Pancreas (tissue), 10 donors: ENCODE data around the gene ZNF768. TPM values are rescaled to one million over a fixed set of nuclear protein-coding genes. Genes with fewer than 3 reads are reported as not detected.

Experiments used
- ATAC-seq, 4 donors: fragments of 200-7000 bp; cut with Tn5 transposase; one replicate each; pipeline versions ENCODE4 v1.8.0 to v1.9.1; 2020; ENCODE audit warnings: mild to moderate bottlenecking in 4 of 4, moderate library complexity in 4 of 4
- DNase-seq, 6 donors: peaks; one replicate each; pipeline ENCODE4 v3.0.0-alpha.2; 2020
- FAIRE-seq: peaks from 2 replicates; lab custom pipeline; 2012; peaks lifted over from hg19 to GRCh38; lab: Jason Lieb, UNC
- H3K27ac ChIP-seq, 4 donors: fragments of 200-600 bp; sonication (generic); 1 replicate in 3 of 4; 2 replicates in 1 of 4; pipeline versions ENCODE4 v1.5.0 to v1.8.0; 2020
- H3K27me3 ChIP-seq, 4 donors: fragments of 200-600 bp; one replicate each; pipeline ENCODE4 v1.8.0; 2021
- H3K36me3 ChIP-seq, 3 donors: fragments of 200-600 bp; sonication (generic) in 1 of 3; one replicate each; pipeline versions ENCODE4 v1.5.0 to v1.8.0; 2020 to 2021
- H3K4me1 ChIP-seq, 3 donors: fragments of 200-600 bp; one replicate each; pipeline ENCODE4 v1.8.0; 2021
- H3K4me3 ChIP-seq, 4 donors: fragments of 200-600 bp; sonication (generic) in 2 of 4; one replicate each; pipeline versions ENCODE4 v1.5.0 to v1.8.0; 2020 to 2021
- H3K9me3 ChIP-seq, 4 donors: fragments of 200-600 bp; one replicate each; pipeline ENCODE4 v1.8.0; 2021
- WGBS, 2 donors: extraction: QIAGEN DNeasy Blood & Tissue Kit; methylation state at CpG; one replicate each; pipeline ENCODE4 v1.1.7; 2013; 5-methylcytosine and 5-hydroxymethylcytosine counted together
- intact Hi-C, 3 donors: fragments of 100-400 bp; cut with DNase I; formaldehyde crosslinking; loops; one replicate each; pipeline versions ENCODE4 v1.11.1 to v1.14.2; 2022
- polyA plus RNA-seq, 2 donors: library from polyadenylated mRNA; stranded (reverse); fragments of 200-250 nt; gene quantifications; one replicate each; pipeline ENCODE4 v1.2.3, GENCODE V29; 2013
- total RNA-seq, 6 donors: library from RNA; stranded (reverse); fragmentation: NEBNext Ultra II Directional in 4 of 6; extraction: Animal tissue kit (Norgen Biotek cat#: 25700) in 4 of 6; gene quantifications; one replicate each; pipeline versions ENCODE4 v1.2.1 to v1.2.4, GENCODE V29; 2021 to 2023
- TF ChIP-seq, protein P1 (sequence below), 4 donors: fragments of 200-600 bp; sonication (generic) in 3 of 4; IDR thresholded peaks; one replicate each; pipeline versions ENCODE4 v1.5.0 to v1.8.0; 2021; ENCODE audit warnings: antibody characterized with exemption in 4 of 4
- donor health status: healthy with polysubstance abuse.
- donor health status: DM: no; HTN: no; CAD: no; lungs with moderate emphysema.
- donor health status: DM: no; HTN: no; CAD: no.
- donor health status: control.
- donor health status: control.
- donor health status: Bipolar disorder and iron deficiency.
- donor health status: DM: yes; HTN: yes; CAD: no.
- donor health status: DM: no; HTN: no; CAD: no.
- donor health status: DM: no; HTN: no; CAD: no.
- donor health status: DM: yes; HTN: yes; CAD: no.

ZNF768 gene
- total RNA-seq (10 to 100 TPM; 11.7 to 21.3 (median 13.5) TPM), polyA plus RNA-seq (10 to 100 TPM; 26.7 to 31.4 TPM)

DNA sequence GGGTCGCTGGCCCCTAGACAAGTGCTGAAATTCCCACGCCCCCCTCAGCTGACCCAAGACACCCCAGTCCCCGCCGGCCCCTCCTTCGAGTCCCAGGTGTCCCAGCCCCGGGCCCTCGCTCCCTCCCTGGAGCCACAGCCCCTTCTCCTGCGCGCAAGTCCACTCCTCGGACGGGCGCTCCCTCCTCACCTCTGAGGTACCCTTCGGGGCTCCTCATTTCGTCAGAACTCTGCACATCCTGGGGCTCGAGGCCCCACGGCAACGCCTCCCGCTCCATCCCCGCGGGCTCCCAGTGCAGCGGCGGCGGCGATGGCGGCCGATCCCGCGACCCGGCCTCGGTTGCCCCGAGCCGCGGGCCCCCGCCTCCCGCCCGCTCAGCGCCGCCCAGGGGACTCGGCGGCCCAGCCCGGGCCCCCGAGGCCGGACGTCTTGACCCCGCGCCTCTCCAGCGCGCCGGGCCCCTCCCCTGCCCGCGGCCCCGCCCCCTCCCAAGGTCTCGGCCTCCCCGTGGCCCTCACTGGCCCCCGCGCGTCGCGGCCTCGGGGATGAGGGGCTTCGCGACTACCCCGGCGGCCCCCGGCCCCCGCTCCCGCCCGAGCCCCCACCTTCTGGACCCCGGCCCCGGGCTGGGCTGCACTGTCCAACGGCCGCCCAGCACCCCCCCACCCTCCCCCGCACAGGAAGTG lies at the start of gene ZNF768:
Gene ZNF768, minus strand, starts transcription at position 430 of the 686 bp plus-strand sequence. Its CDS starts 153 bp downstream, at position 277.
- H3K27me3 ChIP-seq = no peaks in the 10 kb centered on the region
- peak in 4 of 6 donors; percentile 49 to 86 (median 64) for DNase-seq
- H3K27ac ChIP-seq = peak within 1 kb of the TSS; percentile 90 to 99 (median 96)
- H3K4me3 ChIP-seq = peak within 1 kb of the TSS; percentile 52 to 80 (median 64)
- ATAC-seq = peak; percentile 24 to 54 (median 27)
- WGBS, 2 donors = 1% methylated on average over 34 to 73 of the region's 73 CpGs
- FAIRE-seq = no peak
- H3K9me3 ChIP-seq = no peaks in the 10 kb centered on the region
- H3K4me1 ChIP-seq = peaks cover 6 to 11% (median 7%) of the 10 kb centered on the region in 3 donors
- TF ChIP-seq, protein P1, sequence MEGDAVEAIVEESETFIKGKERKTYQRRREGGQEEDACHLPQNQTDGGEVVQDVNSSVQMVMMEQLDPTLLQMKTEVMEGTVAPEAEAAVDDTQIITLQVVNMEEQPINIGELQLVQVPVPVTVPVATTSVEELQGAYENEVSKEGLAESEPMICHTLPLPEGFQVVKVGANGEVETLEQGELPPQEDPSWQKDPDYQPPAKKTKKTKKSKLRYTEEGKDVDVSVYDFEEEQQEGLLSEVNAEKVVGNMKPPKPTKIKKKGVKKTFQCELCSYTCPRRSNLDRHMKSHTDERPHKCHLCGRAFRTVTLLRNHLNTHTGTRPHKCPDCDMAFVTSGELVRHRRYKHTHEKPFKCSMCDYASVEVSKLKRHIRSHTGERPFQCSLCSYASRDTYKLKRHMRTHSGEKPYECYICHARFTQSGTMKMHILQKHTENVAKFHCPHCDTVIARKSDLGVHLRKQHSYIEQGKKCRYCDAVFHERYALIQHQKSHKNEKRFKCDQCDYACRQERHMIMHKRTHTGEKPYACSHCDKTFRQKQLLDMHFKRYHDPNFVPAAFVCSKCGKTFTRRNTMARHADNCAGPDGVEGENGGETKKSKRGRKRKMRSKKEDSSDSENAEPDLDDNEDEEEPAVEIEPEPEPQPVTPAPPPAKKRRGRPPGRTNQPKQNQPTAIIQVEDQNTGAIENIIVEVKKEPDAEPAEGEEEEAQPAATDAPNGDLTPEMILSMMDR (IDR thresholded peaks at IDR 0.05) = no peak
- intact Hi-C loops = loop anchor here in 1 of 3 donors (5.0 kb wide), 1 partner anchor 94 kb away; the partner anchor contains the start of gene DCTPP1
- no peaks in the 10 kb centered on the region for H3K36me3 ChIP-seq

DNA sequence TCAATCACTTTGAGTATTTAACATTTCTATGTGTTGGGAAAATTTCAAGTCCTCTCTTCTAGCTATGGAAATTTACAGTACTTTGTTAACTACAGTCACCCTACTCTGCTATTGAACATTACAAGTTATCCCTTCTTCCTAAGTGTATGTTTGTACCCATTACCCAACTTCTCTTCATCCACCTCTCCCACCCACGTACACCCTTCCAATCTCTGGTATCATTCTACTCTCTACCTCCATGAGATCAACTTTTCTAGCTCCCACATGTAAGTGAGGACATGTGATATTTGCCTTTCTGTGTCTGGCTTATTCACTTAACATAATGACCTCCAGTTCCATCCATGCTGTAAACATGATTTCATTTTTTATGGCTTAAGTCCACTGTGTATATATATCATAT lies 48.3 kb upstream of the ZNF768 start:
- Histone ChIP-seq H3K27ac (no peak overlapping the region), H3K27me3 (no peaks in the 10 kb centered on the region), H3K9me3 (no peaks in the 10 kb centered on the region), H3K4me3 (no peak overlapping the region), H3K36me3 (no peaks in the 10 kb centered on the region), H3K4me1 (peaks cover 0 to 12% (median 11%) of the 10 kb centered on the region in 3 donors)
- intact Hi-C loops = no loop called here
- ATAC-seq (no peak), FAIRE-seq (no peak), DNase-seq (no peak)
- WGBS, 2 donors = 38 to 49% methylated on average over 1 of the region's 1 CpG
- TF ChIP-seq, protein P1 (IDR thresholded peaks at IDR 0.05) = no peak

DNA sequence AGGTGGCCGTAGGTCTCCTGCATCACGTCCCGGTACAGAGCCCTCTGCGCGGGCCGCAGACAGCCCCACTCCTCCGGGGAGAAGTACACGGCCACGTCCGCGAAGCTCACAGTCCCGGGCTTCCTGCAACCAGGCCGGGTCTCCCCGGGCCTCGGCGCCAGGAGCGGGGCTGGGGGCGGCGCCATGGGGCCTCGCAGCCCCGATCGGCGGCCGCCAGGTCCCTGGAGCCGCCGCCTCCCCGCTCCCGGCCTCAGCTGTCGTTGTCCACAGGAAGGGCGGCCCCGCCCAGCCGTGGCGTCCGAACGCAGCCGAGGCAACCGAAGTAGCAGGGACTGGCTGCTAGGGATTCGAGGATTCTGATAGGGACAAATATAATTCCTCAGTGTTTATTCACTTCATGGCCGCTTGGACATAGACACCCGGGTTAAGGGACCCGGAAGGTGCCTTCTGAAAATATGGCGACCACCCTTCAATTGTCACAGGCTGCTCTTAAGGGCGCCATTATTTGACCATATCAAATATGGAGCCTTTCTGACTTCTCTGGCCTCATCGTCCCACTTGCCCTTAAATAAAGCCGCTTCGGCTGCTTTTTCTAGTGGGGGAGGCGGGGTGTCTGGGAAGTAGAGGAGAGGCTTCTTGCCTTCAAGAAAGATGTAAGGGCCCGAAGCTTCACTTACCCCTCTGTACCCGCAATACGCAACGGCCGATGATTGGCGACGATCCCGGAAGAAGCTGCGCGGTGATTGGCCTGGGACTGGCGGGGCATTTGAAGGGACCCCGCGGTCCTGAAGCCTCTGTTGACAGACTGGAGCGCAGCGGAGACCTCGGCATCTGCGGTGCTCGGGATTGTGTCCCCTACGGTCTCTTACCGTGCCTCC lies 45.3 kb upstream of the ZNF768 start, which contains the start of gene ZNF688:
Gene ZNF688, minus strand, starts transcription at position 270 of the 878 bp plus-strand sequence. Its CDS starts 85 bp downstream, at position 185.
- WGBS, 2 donors = 0 to 1% methylated on average over 64 to 67 of the region's 67 CpGs
- H3K36me3 ChIP-seq = no peaks in the 10 kb centered on the region
- intact Hi-C loops = no loop called here
- ATAC-seq (peak; percentile 86 to 92 (median 88)), FAIRE-seq (peak; percentile 74), DNase-seq (peak; percentile 90 to 96 (median 92))
- TF ChIP-seq, protein P1 (IDR thresholded peaks at IDR 0.05) = no peak
- peak within 1 kb of the TSS; percentile 53 to 86 (median 80) for H3K4me3 ChIP-seq
- H3K27ac ChIP-seq = peak within 1 kb of the TSS; percentile 85 to 98 (median 96)
- H3K4me1 ChIP-seq = peaks cover 0 to 12% (median 11%) of the 10 kb centered on the region in 3 donors
- H3K9me3 ChIP-seq = no peaks in the 10 kb centered on the region
- no peaks in the 10 kb centered on the region for H3K27me3 ChIP-seq

DNA sequence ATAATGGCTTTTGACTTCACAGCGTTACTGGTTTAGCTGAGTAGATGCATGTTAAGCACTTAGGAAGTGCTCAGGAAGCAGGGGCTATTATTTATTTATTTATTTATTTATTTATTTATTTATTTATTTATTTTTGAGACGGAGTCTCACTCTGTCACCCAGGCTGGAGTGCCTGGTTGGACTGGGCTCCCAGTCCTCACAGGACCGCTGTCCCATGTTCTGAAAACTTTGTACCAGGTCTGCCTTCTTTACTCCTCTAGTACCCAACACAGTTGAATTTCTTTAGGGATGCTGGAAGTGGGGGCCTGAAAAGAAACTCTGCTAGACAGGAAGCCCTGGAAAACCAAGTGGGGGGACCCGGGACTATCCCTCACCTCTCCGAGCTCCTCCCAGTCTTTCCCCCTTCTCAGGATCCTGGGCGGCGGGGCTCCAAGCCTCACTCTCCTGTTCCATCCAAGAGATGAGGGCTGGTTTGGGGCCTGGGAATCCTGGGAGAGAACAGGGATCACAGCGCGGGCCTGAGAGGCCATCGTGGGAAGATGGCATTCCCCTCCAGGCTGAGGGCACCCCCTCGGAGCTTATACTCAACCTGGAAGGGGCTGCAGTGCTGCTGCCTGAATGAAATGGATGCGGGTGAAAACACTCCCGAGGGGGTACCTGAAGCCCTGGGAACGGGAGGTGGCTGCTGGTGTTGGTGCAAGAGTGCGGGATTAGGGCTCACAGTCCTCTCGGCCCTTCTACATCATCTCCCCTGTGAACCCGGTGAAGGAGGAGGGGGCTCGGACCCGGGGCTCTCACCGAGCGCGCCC lies 44.5 kb upstream of the ZNF768 start:
- DNase-seq (peak in 4 of 6 donors; percentile 43 to 69 (median 56)), ATAC-seq (peak; percentile 7 to 17 (median 15)), FAIRE-seq (no peak)
- intact Hi-C loops = no loop called here
- Histone ChIP-seq H3K4me1 (peaks cover 0 to 12% (median 11%) of the 10 kb centered on the region in 3 donors), H3K4me3 (peak overlapping the region; percentile 53 to 86 (median 80)), H3K36me3 (no peaks in the 10 kb centered on the region), H3K27me3 (no peaks in the 10 kb centered on the region), H3K27ac (peak overlapping the region; percentile 85 to 98 (median 96)), H3K9me3 (no peaks in the 10 kb centered on the region)
- WGBS, 2 donors = 8 to 12% methylated on average over 22 of the region's 22 CpGs
- TF ChIP-seq, protein P1 (IDR thresholded peaks at IDR 0.05) = no peak
